K562 (cell line): Measurements from ENCODE around the gene SLC2A4. TPM values are rescaled to one million over a fixed set of nuclear protein-coding genes. Genes with fewer than 3 reads are reported as not detected.
A peak's percentile ranks its signal among the peaks of the same experiment; 100 is the strongest.

Source experiments
- ATAC-seq: fragments of 200-7000 bp; cut with Tn5 transposase; 3 replicates; pipeline ENCODE4 v1.9.1; 2020; ENCODE audit warnings: moderate library complexity
- BruUV-seq: library from RNA; stranded (reverse); fragments of 400-500 nt; replicated peaks from 2 replicates; lab custom pipeline; 2021; lab: Mats Ljungman, UMichigan
- CTCF ChIA-PET: fragments of 300-600 bp; formaldehyde crosslinking; extraction: SDS; loops from one replicate; lab custom pipeline; 2021; ENCODE audit warnings: low intra/inter-chr PET ratio; lab: Yijun Ruan, JAX
- POLR2A ChIA-PET: fragments of 300-600, 350-650 bp; sonication (Branson Sonifier 250); formaldehyde crosslinking; extraction: SDS; loops from one replicate; lab custom pipeline; 2021; ENCODE audit warnings: antibody characterized with exemption, inconsistent platforms; lab: Yijun Ruan, JAX
- DNase-seq, 4 experiments: peaks; one replicate each; pipeline versions ENCODE4 v3.0.0 to v3.0.0-alpha.2; 2011 to 2018; ENCODE audit warnings: low spot score in 3 of 4, mixed read lengths in 3 of 4; ENCODE audit errors: extremely low read depth in 1 of 4
- FAIRE-seq: peaks from 2 replicates; lab custom pipeline; 2011; peaks lifted over from hg19 to GRCh38; lab: Jason Lieb, UNC
- H2AFZ ChIP-seq: 2 replicates; pipeline ENCODE4 v1.6.0; 2011; ENCODE audit warnings: low read depth, low read length, control low read depth, inconsistent platforms
- H3K27ac ChIP-seq: fragments of 200-600 bp; 3 replicates; pipeline ENCODE4 v1.8.0; 2011; ENCODE audit warnings: low read depth, mild to moderate bottlenecking, control low read depth, inconsistent platforms, low read length, moderate library complexity, mixed read lengths; ENCODE audit errors: extremely low read depth
- H3K27me3 ChIP-seq, 2 experiments: fragments of 300-600 bp in 1 of 2; 2 replicates in 1 of 2; 3 replicates in 1 of 2; pipeline versions ENCODE4 v1.6.0 to v1.8.0; 2011; ENCODE audit warnings: inconsistent platforms in 2 of 2, low read length in 2 of 2, mild to moderate bottlenecking in 1 of 2, mixed read lengths in 1 of 2, moderate library complexity in 1 of 2; ENCODE audit not compliant: control insufficient read depth in 2 of 2, insufficient read depth in 2 of 2
- H3K36me3 ChIP-seq: fragments of 300-600 bp; 3 replicates; pipeline ENCODE4 v1.8.0; 2011; ENCODE audit warnings: mild to moderate bottlenecking, low read length, inconsistent platforms; ENCODE audit not compliant: control insufficient read depth, insufficient read depth
- H3K4me1 ChIP-seq, 2 experiments: fragments of 200-600 bp in 1 of 2; replicated peaks in 1 of 2; 2 replicates in 1 of 2; 3 replicates in 1 of 2; pipeline versions ENCODE4 v1.5.1 to v1.8.0; 2011; ENCODE audit warnings: inconsistent platforms in 2 of 2, low read length in 2 of 2, mild to moderate bottlenecking in 1 of 2, mixed read lengths in 1 of 2, moderate library complexity in 1 of 2; ENCODE audit not compliant: control insufficient read depth in 2 of 2, insufficient read depth in 2 of 2
- H3K4me2 ChIP-seq: 2 replicates; pipeline ENCODE4 v1.6.1; 2011; ENCODE audit warnings: low read length, control low read depth, inconsistent platforms, mixed read lengths; ENCODE audit not compliant: insufficient read depth
- H3K4me3 ChIP-seq: fragments of 200-600 bp; sonication (generic), shearing (Covaris generic); 2 replicates; pipeline ENCODE4 v1.5.1; 2016; ENCODE audit warnings: control low read depth, inconsistent platforms
- H3K79me2 ChIP-seq: fragments of 200-600 bp; 3 replicates; pipeline ENCODE4 v1.8.0; 2011; ENCODE audit warnings: low read length, inconsistent platforms; ENCODE audit not compliant: control insufficient read depth, insufficient read depth
- H3K9ac ChIP-seq, 2 experiments: 2 replicates each; pipeline versions ENCODE4 v1.6.0 to v1.6.1; 2011; ENCODE audit warnings: low read depth in 2 of 2, low read length in 2 of 2, control low read depth in 1 of 2, inconsistent platforms in 1 of 2, mild to moderate bottlenecking in 1 of 2, mixed read lengths in 1 of 2; ENCODE audit not compliant: insufficient read depth in 1 of 2
- H3K9me1 ChIP-seq: one replicate; pipeline ENCODE4 v1.6.0; 2011; ENCODE audit warnings: inconsistent platforms, mild to moderate bottlenecking, low read length, moderate library complexity; ENCODE audit not compliant: control insufficient read depth, insufficient read depth
- H3K9me3 ChIP-seq: replicated peaks from 2 replicates; pipeline ENCODE4 v1.5.1; 2011; ENCODE audit warnings: low read depth, low read length, inconsistent platforms; ENCODE audit not compliant: control insufficient read depth, insufficient read depth
- H4K20me1 ChIP-seq: replicated peaks from 2 replicates; pipeline ENCODE4 v1.6.1; 2011; ENCODE audit warnings: low read length, inconsistent platforms, mixed read lengths; ENCODE audit not compliant: control insufficient read depth, insufficient read depth
- CBX8 ChIP-seq: fragments of 200-600 bp; sonication (generic); IDR thresholded peaks from 2 replicates; pipeline ENCODE4 v1.6.1; 2012; ENCODE audit warnings: borderline replicate concordance, mixed run types, low read depth, mild to moderate bottlenecking, moderate library complexity, mixed read lengths, low read length, control low read depth, inconsistent platforms; ENCODE audit not compliant: poor library complexity, severe bottlenecking; ENCODE audit errors: extremely low read depth
- CTBP1 ChIP-seq: fragments of 450-650 bp; IDR thresholded peaks from 2 replicates; pipeline ENCODE4 v1.6.1; 2016; ENCODE audit warnings: borderline replicate concordance
- ETS2 ChIP-seq: IDR thresholded peaks from 2 replicates; pipeline ENCODE4 v1.6.1; 2016; ENCODE audit warnings: borderline replicate concordance, missing genetic modification characterization, mild to moderate bottlenecking, moderate library complexity, missing compliant biosample characterization; ENCODE audit not compliant: poor library complexity, severe bottlenecking
- MEF2A ChIP-seq: IDR thresholded peaks from 2 replicates; pipeline ENCODE4 v1.6.1; 2011; ENCODE audit warnings: low read depth, mild to moderate bottlenecking, low read length, moderate library complexity; ENCODE audit not compliant: control insufficient read depth
- PML ChIP-seq: IDR thresholded peaks from 2 replicates; pipeline ENCODE4 v1.6.1; 2012; ENCODE audit warnings: low read length, inconsistent platforms
- SAFB ChIP-seq: fragments of 200-400 bp; formaldehyde crosslinking; IDR thresholded peaks from 2 replicates; pipeline ENCODE4 v1.6.1; 2017; ENCODE audit warnings: low read depth, low read length, borderline replicate concordance
- STAT6 ChIP-seq: sonication (generic); formaldehyde crosslinking; IDR thresholded peaks from 2 replicates; pipeline ENCODE4 v1.8.1; 2023; ENCODE audit warnings: mild to moderate bottlenecking, missing genetic modification reagents
- TEAD4 ChIP-seq, 2 experiments: sonication (generic) in 1 of 2; formaldehyde crosslinking in 1 of 2; IDR thresholded peaks; 2 replicates each; pipeline versions ENCODE4 v1.6.1 to v1.8.0; 2012 to 2022; ENCODE audit warnings: borderline replicate concordance in 1 of 2, inconsistent platforms in 1 of 2, low read length in 1 of 2, mild to moderate bottlenecking in 1 of 2, missing genetic modification reagents in 1 of 2
- ZNF445 ChIP-seq: fragments of 250-450 bp; sonication (Bioruptor Pico); IDR thresholded peaks from 2 replicates; pipeline ENCODE4 v1.4.0; 2020; ENCODE audit warnings: low read depth, mild to moderate bottlenecking, moderate library complexity
- ZNF830 ChIP-seq: fragments of 250-450 bp; sonication (Bioruptor Pico); IDR thresholded peaks from 2 replicates; pipeline ENCODE4 v1.5.0; 2021; ENCODE audit warnings: mild to moderate bottlenecking
- WGBS: fragments of 100-300 bp; shearing (Covaris generic); methylation state at CpG from one replicate; pipeline ENCODE4 v1.1.6; 2016; ENCODE audit warnings: low coverage, mixed read lengths; ENCODE audit not compliant: insufficient coverage; ENCODE audit errors: missing lambda C conversion rate; 5-methylcytosine and 5-hydroxymethylcytosine counted together
- in situ Hi-C: fragments of 300-500 bp; cut with MboI; formaldehyde crosslinking; loops from 4 replicates; pipeline ENCODE4 v1.15.0; 2018; ENCODE audit warnings: inconsistent platforms, mixed read lengths
- intact Hi-C: fragments of 100-400 bp; cut with micrococcal nuclease; formaldehyde crosslinking; loops from 2 replicates; pipeline ENCODE4 v1.14.2; 2022
- polyA plus RNA-seq, 8 experiments: library from polyadenylated mRNA; depleted of rRNA in 4 of 8; stranded (reverse) in 5 of 8; unstranded in 3 of 8; fragments of >200 nt; fragmentation: Nextera tagmentation in 2 of 8; fragmentation: Illumina TruSeq in 1 of 8; extraction: Ambion mirVana in 2 of 8; extraction: Trizol in 1 of 8; gene quantifications; 2 replicates each; pipeline versions ENCODE4 v1.2.1 to v1.2.3, GENCODE V29; 2011 to 2014; ENCODE audit warnings: inconsistent platforms in 1 of 8, missing spikeins in 1 of 8
- total RNA-seq, 7 experiments: library from RNA; depleted of rRNA in 6 of 7; stranded (reverse); fragments of >200 nt in 6 of 7; fragmentation: Illumina TruSeq in 2 of 7; extraction: Trizol in 2 of 7; gene quantifications; 2 replicates each; pipeline versions ENCODE4 v1.2.1 to v1.2.3, GENCODE V29; 2011 to 2021; ENCODE audit warnings: low replicate concordance in 1 of 7
- TF ChIP-seq, protein P1 (sequence below): fragments of 250-450 bp; sonication (Bioruptor Pico); IDR thresholded peaks from 2 replicates; pipeline ENCODE4 v1.4.0; 2020

Gene SLC2A4
- total and polyA plus RNA-seq, 9 of the 15 experiments (the other 6 are each of a cell fraction or from before 2014, with no cell fraction given), result 0.74 to 3.5 (median 1.6) TPM

DNA sequence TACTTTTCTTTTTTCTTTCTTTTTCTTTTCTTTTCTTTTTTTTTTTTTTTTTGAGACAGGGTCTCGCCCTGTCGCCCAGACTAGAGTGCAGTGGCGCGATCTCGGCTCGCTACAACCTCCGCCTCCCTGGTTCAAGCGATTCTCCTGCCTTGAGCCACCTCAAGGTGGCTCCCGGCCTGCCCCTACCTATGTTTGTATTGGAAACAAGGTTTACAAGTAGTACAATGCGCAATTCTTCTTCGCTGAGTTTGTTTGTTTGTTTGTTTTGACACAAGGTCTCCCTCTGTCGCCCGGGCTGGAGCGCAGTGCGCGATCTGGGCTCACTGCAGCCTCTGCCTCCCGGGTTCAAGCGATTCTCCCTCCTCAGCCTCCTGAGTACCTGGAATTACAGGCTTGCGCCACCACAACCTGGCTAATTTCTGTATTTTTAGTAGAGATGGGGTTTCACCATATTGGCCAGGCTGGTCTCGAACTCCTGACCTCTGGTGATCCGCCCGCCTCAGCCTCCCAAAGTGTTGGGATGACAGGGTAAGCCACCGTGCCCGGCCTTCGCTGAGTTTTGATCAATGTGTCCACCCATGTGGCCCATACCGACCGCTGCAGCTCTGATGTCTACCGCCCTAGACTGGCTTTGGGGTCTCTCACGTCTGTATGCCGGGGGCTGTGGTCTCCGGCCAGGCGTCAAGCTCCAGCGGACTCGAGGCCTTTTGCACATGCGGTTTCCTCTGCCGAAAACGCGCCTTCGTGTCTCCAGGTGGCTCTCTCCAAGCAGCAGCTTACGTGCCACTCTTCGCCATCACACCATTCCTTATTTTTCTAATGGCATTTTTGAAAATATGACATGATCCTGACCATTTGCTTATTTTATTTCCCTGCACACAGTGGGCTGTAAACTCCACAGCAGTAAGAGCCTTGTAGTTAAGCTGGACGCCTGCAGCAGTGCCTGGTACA, 14.0 kb downstream of the SLC2A4 start:
- no peaks in the 10 kb centered on the region for H3K36me3 ChIP-seq
- no peaks in the 10 kb centered on the region for H3K79me2 ChIP-seq
- DNase-seq (no peak), FAIRE-seq (peak; percentile 65), ATAC-seq (no peak)
- WGBS, result 88% methylated on average over 15 of the region's 42 CpGs
- no peak overlapping the region for H3K9ac ChIP-seq
- ChIA-PET POLR2A (interaction anchor here (0.7 to 1.6 kb wide), 4 partner anchors 10 to 246 kb away, joined by 3 to 13 read pairs (median 4); partner anchors contain the start of gene PHF23), CTCF (interaction anchor here (2.5 kb wide), 1 partner anchor 15 kb away, joined by 19 read pairs; the partner anchor contains the start of gene SLC2A4)
- no TSS peak for BruUV-seq
- H3K9me1 ChIP-seq, result no peaks in the 10 kb centered on the region
- no peak overlapping the region for H3K4me3 ChIP-seq
- H3K9me3 ChIP-seq, result no peaks in the 10 kb centered on the region
- H3K27ac ChIP-seq, result no peak overlapping the region
- peaks cover 17 to 42% of the 10 kb centered on the region in 2 experiments for H3K4me1 ChIP-seq
- H2AFZ ChIP-seq, result peak overlapping the region; percentile 83
- H4K20me1 ChIP-seq, result no peaks in the 10 kb centered on the region
- H3K4me2 ChIP-seq, result no peak overlapping the region
- in situ Hi-C loops (no loop called here), intact Hi-C loops (loop anchor here (1.0 to 5.0 kb wide), 2 partner anchors 15 to 243 kb away; no protein-coding TSS in a partner anchor)
- H3K27me3 ChIP-seq, result no peaks in the 10 kb centered on the region
- no peak for TF ChIP-seq TEAD4 (IDR thresholded peaks at IDR 0.05; ENCODE audit: low read length)
- TF ChIP-seq TEAD4 (CRISPR knock-in tag; IDR thresholded peaks at IDR 0.05; ENCODE audit: borderline replicate concordance), result no peak
- TF ChIP-seq PML, result no peak
- TF ChIP-seq, protein P1, sequence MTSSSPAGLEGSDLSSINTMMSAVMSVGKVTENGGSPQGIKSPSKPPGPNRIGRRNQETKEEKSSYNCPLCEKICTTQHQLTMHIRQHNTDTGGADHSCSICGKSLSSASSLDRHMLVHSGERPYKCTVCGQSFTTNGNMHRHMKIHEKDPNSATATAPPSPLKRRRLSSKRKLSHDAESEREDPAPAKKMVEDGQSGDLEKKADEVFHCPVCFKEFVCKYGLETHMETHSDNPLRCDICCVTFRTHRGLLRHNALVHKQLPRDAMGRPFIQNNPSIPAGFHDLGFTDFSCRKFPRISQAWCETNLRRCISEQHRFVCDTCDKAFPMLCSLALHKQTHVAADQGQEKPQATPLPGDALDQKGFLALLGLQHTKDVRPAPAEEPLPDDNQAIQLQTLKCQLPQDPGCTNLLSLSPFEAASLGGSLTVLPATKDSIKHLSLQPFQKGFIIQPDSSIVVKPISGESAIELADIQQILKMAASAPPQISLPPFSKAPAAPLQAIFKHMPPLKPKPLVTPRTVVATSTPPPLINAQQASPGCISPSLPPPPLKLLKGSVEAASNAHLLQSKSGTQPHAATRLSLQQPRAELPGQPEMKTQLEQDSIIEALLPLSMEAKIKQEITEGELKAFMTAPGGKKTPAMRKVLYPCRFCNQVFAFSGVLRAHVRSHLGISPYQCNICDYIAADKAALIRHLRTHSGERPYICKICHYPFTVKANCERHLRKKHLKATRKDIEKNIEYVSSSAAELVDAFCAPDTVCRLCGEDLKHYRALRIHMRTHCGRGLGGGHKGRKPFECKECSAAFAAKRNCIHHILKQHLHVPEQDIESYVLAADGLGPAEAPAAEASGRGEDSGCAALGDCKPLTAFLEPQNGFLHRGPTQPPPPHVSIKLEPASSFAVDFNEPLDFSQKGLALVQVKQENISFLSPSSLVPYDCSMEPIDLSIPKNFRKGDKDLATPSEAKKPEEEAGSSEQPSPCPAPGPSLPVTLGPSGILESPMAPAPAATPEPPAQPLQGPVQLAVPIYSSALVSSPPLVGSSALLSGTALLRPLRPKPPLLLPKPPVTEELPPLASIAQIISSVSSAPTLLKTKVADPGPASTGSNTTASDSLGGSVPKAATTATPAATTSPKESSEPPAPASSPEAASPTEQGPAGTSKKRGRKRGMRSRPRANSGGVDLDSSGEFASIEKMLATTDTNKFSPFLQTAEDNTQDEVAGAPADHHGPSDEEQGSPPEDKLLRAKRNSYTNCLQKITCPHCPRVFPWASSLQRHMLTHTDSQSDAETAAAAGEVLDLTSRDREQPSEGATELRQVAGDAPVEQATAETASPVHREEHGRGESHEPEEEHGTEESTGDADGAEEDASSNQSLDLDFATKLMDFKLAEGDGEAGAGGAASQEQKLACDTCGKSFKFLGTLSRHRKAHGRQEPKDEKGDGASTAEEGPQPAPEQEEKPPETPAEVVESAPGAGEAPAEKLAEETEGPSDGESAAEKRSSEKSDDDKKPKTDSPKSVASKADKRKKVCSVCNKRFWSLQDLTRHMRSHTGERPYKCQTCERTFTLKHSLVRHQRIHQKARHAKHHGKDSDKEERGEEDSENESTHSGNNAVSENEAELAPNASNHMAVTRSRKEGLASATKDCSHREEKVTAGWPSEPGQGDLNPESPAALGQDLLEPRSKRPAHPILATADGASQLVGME (CRISPR knock-in tag), result no peak
- TF ChIP-seq ZNF445, result no peak
- TF ChIP-seq MEF2A, result no peak
- TF ChIP-seq CTBP1, result no peak
- TF ChIP-seq STAT6 (CRISPR knock-in tag), result no peak
- no peak for TF ChIP-seq SAFB
- no peak for TF ChIP-seq ETS2 (tag)
- no peak for TF ChIP-seq ZNF830 (CRISPR knock-in tag)
- TF ChIP-seq CBX8, result no peak
